HepG2 (cell line): ENCODE results near the gene TFF2. TPM values are rescaled to one million over a fixed set of nuclear protein-coding genes. Genes with fewer than 3 reads are reported as not detected.

Source experiments
- ATAC-seq: fragments of 200-7000 bp; cut with Tn5 transposase; 3 replicates; pipeline ENCODE4 v1.9.1; 2020; ENCODE audit warnings: mild to moderate bottlenecking, moderate library complexity
- BruUV-seq: library from RNA; stranded (reverse); fragments of 400-500 nt; replicated peaks from 2 replicates; lab custom pipeline; 2021; lab: Mats Ljungman, UMichigan
- CTCF ChIA-PET: fragments of 300-600 bp; formaldehyde crosslinking; extraction: SDS; loops from one replicate; lab custom pipeline; 2021; ENCODE audit warnings: low total read pairs, inconsistent platforms, low intra/inter-chr PET ratio; lab: Yijun Ruan, JAX
- POLR2A ChIA-PET: fragments of 350-600 bp; sonication (Branson Sonifier 250); formaldehyde crosslinking; loops from one replicate; lab custom pipeline; 2020; ENCODE audit warnings: antibody characterized with exemption, inconsistent platforms; lab: Yijun Ruan, JAX
- DNase-seq: peaks from one replicate; pipeline ENCODE4 v3.0.0-alpha.2; 2015; ENCODE audit warnings: low spot score
- FAIRE-seq: peaks from 3 replicates; lab custom pipeline; 2011; peaks lifted over from hg19 to GRCh38; lab: Jason Lieb, UNC
- H2AFZ ChIP-seq: one replicate; pipeline ENCODE4 v1.6.1; 2011; ENCODE audit warnings: low read length, inconsistent platforms
- H3K27ac ChIP-seq: fragments of 300-600 bp; 3 replicates; pipeline ENCODE4 v1.8.0; 2011; ENCODE audit warnings: mixed run types, mild to moderate bottlenecking, mixed read lengths, low read length, inconsistent platforms; ENCODE audit not compliant: insufficient read depth; ENCODE audit errors: extremely low read length
- H3K27me3 ChIP-seq, 2 experiments: fragments of 200-600 bp in 1 of 2; 2 replicates in 1 of 2; 3 replicates in 1 of 2; pipeline versions ENCODE4 v1.6.0 to v1.8.0; 2011; ENCODE audit warnings: low read length in 2 of 2, mild to moderate bottlenecking in 2 of 2, moderate library complexity in 2 of 2, inconsistent platforms in 1 of 2; ENCODE audit not compliant: insufficient read depth in 2 of 2, control insufficient read depth in 1 of 2
- H3K36me3 ChIP-seq, 2 experiments: fragments of 200-600 bp in 1 of 2; replicated peaks in 1 of 2; 2 replicates in 1 of 2; 3 replicates in 1 of 2; pipeline versions ENCODE4 v1.5.1 to v1.8.0; 2011; ENCODE audit warnings: low read length in 2 of 2, inconsistent platforms in 1 of 2; ENCODE audit not compliant: insufficient read depth in 2 of 2, control insufficient read depth in 1 of 2
- H3K4me1 ChIP-seq: 2 replicates; pipeline ENCODE4 v1.5.1; 2012; ENCODE audit warnings: low read length, inconsistent platforms; ENCODE audit not compliant: insufficient read depth
- H3K4me2 ChIP-seq: 2 replicates; pipeline ENCODE4 v1.6.0; 2011; ENCODE audit warnings: low read depth, low read length, inconsistent platforms
- H3K4me3 ChIP-seq, 3 experiments: fragments of 200-600 bp in 1 of 3; sonication (generic), shearing (Covaris generic) in 1 of 3; replicated peaks in 1 of 3; 2 replicates each; pipeline ENCODE4 v1.5.1; 2011 to 2016; ENCODE audit warnings: low read length in 3 of 3, inconsistent platforms in 2 of 3, low read depth in 2 of 3, mild to moderate bottlenecking in 2 of 3, control low read depth in 1 of 3, mixed read lengths in 1 of 3; ENCODE audit not compliant: insufficient read depth in 1 of 3
- H3K79me2 ChIP-seq: one replicate; pipeline ENCODE4 v1.6.1; 2011; ENCODE audit warnings: low read length, inconsistent platforms; ENCODE audit not compliant: insufficient read depth
- H3K9ac ChIP-seq: 2 replicates; pipeline ENCODE4 v1.6.0; 2011; ENCODE audit warnings: mild to moderate bottlenecking, low read depth, low read length, inconsistent platforms; ENCODE audit not compliant: insufficient read depth
- H3K9me3 ChIP-seq: 2 replicates; pipeline ENCODE4 v1.5.1; 2012; ENCODE audit warnings: mild to moderate bottlenecking, low read length
- H4K20me1 ChIP-seq: 2 replicates; pipeline ENCODE4 v1.6.0; 2011; ENCODE audit warnings: inconsistent platforms, mild to moderate bottlenecking, low read length, moderate library complexity; ENCODE audit not compliant: insufficient read depth
- DR1 ChIP-seq: sonication (generic); formaldehyde crosslinking; IDR thresholded peaks from 2 replicates; pipeline ENCODE4 v1.8.0; 2021; ENCODE audit warnings: mild to moderate bottlenecking, missing genetic modification reagents, inconsistent platforms
- GTF2F1 ChIP-seq: fragments of 150-350 bp; IDR thresholded peaks from 2 replicates; pipeline ENCODE4 v1.6.1; 2014; ENCODE audit warnings: low read length
- ISX ChIP-seq: sonication (generic); formaldehyde crosslinking; conservative IDR thresholded peaks from 2 replicates; pipeline ENCODE4 v1.5.0; 2020; ENCODE audit warnings: missing genetic modification reagents
- JUND ChIP-seq: sonication (generic); formaldehyde crosslinking; IDR thresholded peaks from 2 replicates; pipeline ENCODE4 v1.8.0; 2022; ENCODE audit warnings: mild to moderate bottlenecking, missing genetic modification reagents
- KLF9 ChIP-seq: IDR thresholded peaks from 2 replicates; pipeline ENCODE4 v1.6.1; 2016; ENCODE audit warnings: low read depth
- NFKBIZ ChIP-seq: IDR thresholded peaks from 2 replicates; pipeline ENCODE4 v1.6.1; 2018; ENCODE audit warnings: missing genetic modification reagents, missing compliant biosample characterization
- NFYB ChIP-seq: sonication (generic); formaldehyde crosslinking; IDR thresholded peaks from 2 replicates; pipeline ENCODE4 v1.4.0; 2020; ENCODE audit warnings: missing genetic modification reagents
- ZNF749 ChIP-seq: sonication (generic); formaldehyde crosslinking; IDR thresholded peaks from 2 replicates; pipeline ENCODE4 v1.8.0; 2022; ENCODE audit warnings: mild to moderate bottlenecking, missing genetic modification reagents, moderate library complexity, borderline replicate concordance
- ZNF777 ChIP-seq: sonication (generic); formaldehyde crosslinking; IDR thresholded peaks from 2 replicates; pipeline ENCODE4 v1.4.0; 2020; ENCODE audit warnings: missing genetic modification reagents
- WGBS: methylation state at CpG from one replicate; pipeline ENCODE4 v1.1.6; 2017; ENCODE audit warnings: low lambda C conversion rate; 5-methylcytosine and 5-hydroxymethylcytosine counted together
- in situ Hi-C: cut with HindIII; loops from 2 replicates; pipeline ENCODE4 v1.10.0; 2017; ENCODE audit warnings: low pct_unique_long_range_greater_than_20kb; ENCODE audit not compliant: extremely low pct_ligation_motif_present
- intact Hi-C: fragments of 100-400 bp; cut with micrococcal nuclease; formaldehyde crosslinking; loops from one replicate; pipeline ENCODE4 v1.10.0; 2022; ENCODE audit not compliant: unreplicated experiment
- polyA plus RNA-seq, 8 experiments: library from polyadenylated mRNA; depleted of rRNA in 3 of 8; stranded (reverse) in 7 of 8; unstranded in 1 of 8; fragments of >200 nt; fragmentation: Illumina TruSeq in 4 of 8; extraction: Trizol in 4 of 8; gene quantifications; 2 replicates each; pipeline versions ENCODE4 v1.2.1 to v1.2.3, GENCODE V29; 2011 to 2016; ENCODE audit warnings: low read depth in 4 of 8, missing spikeins in 1 of 8, mixed read lengths in 1 of 8; ENCODE audit not compliant: insufficient read depth in 1 of 8
- total RNA-seq, 5 experiments: library from RNA; depleted of rRNA; stranded (reverse); fragments of >200 nt; fragmentation: Illumina TruSeq; extraction: Trizol; gene quantifications; 2 replicates each; pipeline ENCODE4 v1.2.3, GENCODE V29; 2016; ENCODE audit warnings: low read depth in 1 of 5
- TF ChIP-seq, protein P1 (sequence below): fragments of 450-650 bp; IDR thresholded peaks from 2 replicates; pipeline ENCODE4 v1.6.1; 2017
- TF ChIP-seq, protein P2 (sequence below): sonication (generic); formaldehyde crosslinking; IDR thresholded peaks from 2 replicates; pipeline ENCODE4 v1.5.1; 2020; ENCODE audit warnings: missing genetic modification reagents, mild to moderate bottlenecking, borderline replicate concordance
- TF ChIP-seq, protein P3 (sequence below): sonication (generic); formaldehyde crosslinking; IDR thresholded peaks from 2 replicates; pipeline ENCODE4 v1.5.0; 2020; ENCODE audit warnings: mild to moderate bottlenecking, missing genetic modification reagents, borderline replicate concordance
- TF ChIP-seq, protein P4 (sequence below): sonication (generic); formaldehyde crosslinking; IDR thresholded peaks from 2 replicates; pipeline ENCODE4 v1.8.0; 2022; ENCODE audit warnings: mild to moderate bottlenecking, missing genetic modification reagents, moderate library complexity

TFF2 gene
- total and polyA plus RNA-seq, 2 of the 13 experiments (the other 11 are each of a cell fraction or from before 2014, with no cell fraction given): 1.5 TPM; not detected in 1

DNA sequence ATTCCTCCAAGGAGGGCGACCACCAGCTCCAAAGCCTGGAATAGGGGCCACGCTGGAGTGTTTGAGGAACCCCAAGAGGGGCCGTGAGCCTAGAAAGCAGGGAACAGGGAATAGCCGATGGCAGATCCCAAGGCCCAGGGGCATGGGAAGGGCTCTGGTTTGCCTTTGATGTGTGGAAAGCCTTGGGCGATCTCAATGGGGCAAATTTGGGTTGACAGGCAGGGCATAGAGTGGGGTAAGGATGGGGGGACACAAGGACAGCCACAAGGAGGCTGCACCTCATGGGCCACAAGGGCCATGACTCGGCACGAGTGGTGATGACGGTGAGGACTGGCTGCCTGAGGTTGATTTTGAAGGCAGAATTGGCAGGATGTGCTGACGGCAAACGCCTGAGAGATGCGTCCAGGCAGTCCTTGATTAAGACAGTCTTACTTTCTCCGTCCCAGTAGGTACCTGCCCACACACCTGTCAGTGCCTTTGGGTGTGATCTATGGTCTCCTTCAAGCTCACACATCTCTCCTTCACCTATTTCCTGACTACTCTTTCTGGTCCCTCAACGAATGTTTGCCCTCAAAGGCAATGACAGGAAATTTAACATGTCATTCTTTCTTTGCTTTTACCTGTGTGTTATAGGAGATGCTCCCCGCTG, 47.1 kb upstream of the TFF2 start:
- no peak overlapping the region for H3K4me2 ChIP-seq
- no peak overlapping the region for H3K4me3 ChIP-seq
- no peak overlapping the region for H3K9ac ChIP-seq
- H3K27ac ChIP-seq: no peak overlapping the region
- 71% methylated on average over 13 of the region's 14 CpGs for WGBS
- peaks cover 9% of the 10 kb centered on the region for H3K9me3 ChIP-seq
- intact Hi-C loops: no loop called here
- no peak for ATAC-seq
- CTCF ChIA-PET: no interaction called here
- POLR2A ChIA-PET: interaction anchor here (1.3 to 1.8 kb wide), 2 partner anchors 8 to 12 kb away, joined by 4 to 6 read pairs; no protein-coding TSS in a partner anchor
- no peak overlapping the region for H2AFZ ChIP-seq
- no peaks in the 10 kb centered on the region for H4K20me1 ChIP-seq
- in situ Hi-C loops: no loop called here
- no peaks in the 10 kb centered on the region for H3K36me3 ChIP-seq
- no peak for DNase-seq
- peaks cover 21% of the 10 kb centered on the region for H3K4me1 ChIP-seq
- no peak for FAIRE-seq
- TF ChIP-seq, protein P1, sequence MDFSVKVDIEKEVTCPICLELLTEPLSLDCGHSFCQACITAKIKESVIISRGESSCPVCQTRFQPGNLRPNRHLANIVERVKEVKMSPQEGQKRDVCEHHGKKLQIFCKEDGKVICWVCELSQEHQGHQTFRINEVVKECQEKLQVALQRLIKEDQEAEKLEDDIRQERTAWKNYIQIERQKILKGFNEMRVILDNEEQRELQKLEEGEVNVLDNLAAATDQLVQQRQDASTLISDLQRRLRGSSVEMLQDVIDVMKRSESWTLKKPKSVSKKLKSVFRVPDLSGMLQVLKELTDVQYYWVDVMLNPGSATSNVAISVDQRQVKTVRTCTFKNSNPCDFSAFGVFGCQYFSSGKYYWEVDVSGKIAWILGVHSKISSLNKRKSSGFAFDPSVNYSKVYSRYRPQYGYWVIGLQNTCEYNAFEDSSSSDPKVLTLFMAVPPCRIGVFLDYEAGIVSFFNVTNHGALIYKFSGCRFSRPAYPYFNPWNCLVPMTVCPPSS: no peak
- TF ChIP-seq, protein P2, sequence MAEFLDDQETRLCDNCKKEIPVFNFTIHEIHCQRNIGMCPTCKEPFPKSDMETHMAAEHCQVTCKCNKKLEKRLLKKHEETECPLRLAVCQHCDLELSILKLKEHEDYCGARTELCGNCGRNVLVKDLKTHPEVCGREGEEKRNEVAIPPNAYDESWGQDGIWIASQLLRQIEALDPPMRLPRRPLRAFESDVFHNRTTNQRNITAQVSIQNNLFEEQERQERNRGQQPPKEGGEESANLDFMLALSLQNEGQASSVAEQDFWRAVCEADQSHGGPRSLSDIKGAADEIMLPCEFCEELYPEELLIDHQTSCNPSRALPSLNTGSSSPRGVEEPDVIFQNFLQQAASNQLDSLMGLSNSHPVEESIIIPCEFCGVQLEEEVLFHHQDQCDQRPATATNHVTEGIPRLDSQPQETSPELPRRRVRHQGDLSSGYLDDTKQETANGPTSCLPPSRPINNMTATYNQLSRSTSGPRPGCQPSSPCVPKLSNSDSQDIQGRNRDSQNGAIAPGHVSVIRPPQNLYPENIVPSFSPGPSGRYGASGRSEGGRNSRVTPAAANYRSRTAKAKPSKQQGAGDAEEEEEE: no peak
- no peak for TF ChIP-seq GTF2F1
- TF ChIP-seq, protein P3, sequence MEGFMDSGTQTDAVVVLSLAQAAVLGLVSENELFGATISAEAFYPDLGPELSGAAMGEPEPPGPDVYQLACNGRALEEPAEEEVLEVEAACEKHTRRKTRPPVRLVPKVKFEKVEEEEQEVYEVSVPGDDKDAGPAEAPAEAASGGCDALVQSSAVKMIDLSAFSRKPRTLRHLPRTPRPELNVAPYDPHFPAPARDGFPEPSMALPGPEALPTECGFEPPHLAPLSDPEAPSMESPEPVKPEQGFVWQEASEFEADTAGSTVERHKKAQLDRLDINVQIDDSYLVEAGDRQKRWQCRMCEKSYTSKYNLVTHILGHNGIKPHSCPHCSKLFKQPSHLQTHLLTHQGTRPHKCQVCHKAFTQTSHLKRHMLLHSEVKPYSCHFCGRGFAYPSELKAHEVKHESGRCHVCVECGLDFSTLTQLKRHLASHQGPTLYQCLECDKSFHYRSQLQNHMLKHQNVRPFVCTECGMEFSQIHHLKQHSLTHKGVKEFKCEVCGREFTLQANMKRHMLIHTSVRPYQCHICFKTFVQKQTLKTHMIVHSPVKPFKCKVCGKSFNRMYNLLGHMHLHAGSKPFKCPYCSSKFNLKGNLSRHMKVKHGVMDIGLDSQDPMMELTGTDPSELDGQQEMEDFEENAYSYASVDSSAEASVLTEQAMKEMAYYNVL (CRISPR knock-in tag): no peak
- no peak for TF ChIP-seq ZNF777 (CRISPR knock-in tag)
- no peak for TF ChIP-seq NFYB (CRISPR knock-in tag)
- no peak for TF ChIP-seq JUND (CRISPR knock-in tag)
- TF ChIP-seq KLF9: no peak
- TF ChIP-seq, protein P4, sequence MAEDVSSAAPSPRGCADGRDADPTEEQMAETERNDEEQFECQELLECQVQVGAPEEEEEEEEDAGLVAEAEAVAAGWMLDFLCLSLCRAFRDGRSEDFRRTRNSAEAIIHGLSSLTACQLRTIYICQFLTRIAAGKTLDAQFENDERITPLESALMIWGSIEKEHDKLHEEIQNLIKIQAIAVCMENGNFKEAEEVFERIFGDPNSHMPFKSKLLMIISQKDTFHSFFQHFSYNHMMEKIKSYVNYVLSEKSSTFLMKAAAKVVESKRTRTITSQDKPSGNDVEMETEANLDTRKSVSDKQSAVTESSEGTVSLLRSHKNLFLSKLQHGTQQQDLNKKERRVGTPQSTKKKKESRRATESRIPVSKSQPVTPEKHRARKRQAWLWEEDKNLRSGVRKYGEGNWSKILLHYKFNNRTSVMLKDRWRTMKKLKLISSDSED (CRISPR knock-in tag): no peak
- TF ChIP-seq ZNF749 (CRISPR knock-in tag): no peak
- TF ChIP-seq ISX: no peak
- no peak for TF ChIP-seq DR1 (CRISPR knock-in tag)
- TF ChIP-seq NFKBIZ: no peak
- H3K79me2 ChIP-seq: no peaks in the 10 kb centered on the region
- no TSS peak for BruUV-seq
- no peaks in the 10 kb centered on the region; a peak in 1 of 5 replicates for H3K27me3 ChIP-seq
